Measurements from ENCODE around the gene QSOX2. TPM values are rescaled to one million over a fixed set of nuclear protein-coding genes. Genes with fewer than 3 reads are reported as not detected.

Gene QSOX2
- total RNA-seq, 1 donor: 12.7 TPM

DNA sequence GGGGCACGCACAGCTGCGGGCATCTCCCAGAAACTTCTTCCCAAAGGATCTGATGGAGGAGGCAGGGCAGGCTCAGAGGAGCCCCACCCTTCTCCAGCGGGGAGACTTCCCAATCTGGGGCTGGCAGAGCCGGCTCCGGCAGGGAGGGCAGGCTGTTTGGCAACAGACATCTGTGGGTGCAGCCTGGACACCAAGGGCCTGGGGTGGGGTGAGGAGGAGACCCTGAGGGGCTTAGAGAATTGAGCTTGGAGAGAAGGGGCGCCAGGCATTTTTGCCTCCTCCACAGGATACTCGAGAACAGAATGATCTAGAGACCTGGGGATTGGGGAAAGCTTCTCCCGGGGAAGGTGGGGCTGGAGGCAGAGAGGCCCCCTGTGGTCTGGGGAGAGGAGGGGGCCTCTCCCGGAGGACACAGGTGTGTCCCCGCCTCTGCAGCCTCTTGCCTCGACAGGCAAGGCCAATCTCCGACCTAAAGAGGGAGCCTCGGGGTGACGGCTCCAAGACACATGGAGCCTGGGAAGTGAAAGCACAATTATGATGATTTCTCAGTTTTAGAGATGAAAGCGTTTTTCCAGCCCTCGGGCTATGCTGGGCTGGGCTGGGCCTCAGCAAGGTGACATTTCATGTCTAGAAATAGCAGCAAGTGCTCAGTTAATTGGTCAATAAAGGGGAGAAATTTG, 49.1 kb downstream of the QSOX2 start:
- H3K4me1 ChIP-seq (ENCODE audit: insufficient read depth, low read length): no peaks in the 10 kb centered on the region
- H3K36me3 ChIP-seq (ENCODE audit: insufficient read depth, low read length): no peaks in the 10 kb centered on the region
- no peaks in the 10 kb centered on the region for H3K9me3 ChIP-seq (ENCODE audit: low read depth, low read length)
- H2AFZ ChIP-seq (ENCODE audit: low read length): no peak overlapping the region
- TF ChIP-seq, protein P1, sequence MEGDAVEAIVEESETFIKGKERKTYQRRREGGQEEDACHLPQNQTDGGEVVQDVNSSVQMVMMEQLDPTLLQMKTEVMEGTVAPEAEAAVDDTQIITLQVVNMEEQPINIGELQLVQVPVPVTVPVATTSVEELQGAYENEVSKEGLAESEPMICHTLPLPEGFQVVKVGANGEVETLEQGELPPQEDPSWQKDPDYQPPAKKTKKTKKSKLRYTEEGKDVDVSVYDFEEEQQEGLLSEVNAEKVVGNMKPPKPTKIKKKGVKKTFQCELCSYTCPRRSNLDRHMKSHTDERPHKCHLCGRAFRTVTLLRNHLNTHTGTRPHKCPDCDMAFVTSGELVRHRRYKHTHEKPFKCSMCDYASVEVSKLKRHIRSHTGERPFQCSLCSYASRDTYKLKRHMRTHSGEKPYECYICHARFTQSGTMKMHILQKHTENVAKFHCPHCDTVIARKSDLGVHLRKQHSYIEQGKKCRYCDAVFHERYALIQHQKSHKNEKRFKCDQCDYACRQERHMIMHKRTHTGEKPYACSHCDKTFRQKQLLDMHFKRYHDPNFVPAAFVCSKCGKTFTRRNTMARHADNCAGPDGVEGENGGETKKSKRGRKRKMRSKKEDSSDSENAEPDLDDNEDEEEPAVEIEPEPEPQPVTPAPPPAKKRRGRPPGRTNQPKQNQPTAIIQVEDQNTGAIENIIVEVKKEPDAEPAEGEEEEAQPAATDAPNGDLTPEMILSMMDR (IDR thresholded peaks at IDR 0.05; ENCODE audit: extremely low read depth, low read depth, low read length): no peak
- no peaks in the 10 kb centered on the region for H4K20me1 ChIP-seq (ENCODE audit: insufficient read depth, low read length)
- peaks cover 87% of the 10 kb centered on the region for H3K27me3 ChIP-seq (ENCODE audit: insufficient read depth, low read length)
- no peaks in the 10 kb centered on the region for H3K79me2 ChIP-seq (ENCODE audit: insufficient read depth, low read length)
- no peak for DNase-seq (ENCODE audit: insufficient read length, low spot score, missing footprints)
- no peak overlapping the region for H3K27ac ChIP-seq (ENCODE audit: low read depth, low read length)
- no peak overlapping the region for H3K4me2 ChIP-seq (ENCODE audit: insufficient read depth, low read length)
- H3K4me3 ChIP-seq (ENCODE audit: insufficient read depth, low read length): no peak overlapping the region

DNA sequence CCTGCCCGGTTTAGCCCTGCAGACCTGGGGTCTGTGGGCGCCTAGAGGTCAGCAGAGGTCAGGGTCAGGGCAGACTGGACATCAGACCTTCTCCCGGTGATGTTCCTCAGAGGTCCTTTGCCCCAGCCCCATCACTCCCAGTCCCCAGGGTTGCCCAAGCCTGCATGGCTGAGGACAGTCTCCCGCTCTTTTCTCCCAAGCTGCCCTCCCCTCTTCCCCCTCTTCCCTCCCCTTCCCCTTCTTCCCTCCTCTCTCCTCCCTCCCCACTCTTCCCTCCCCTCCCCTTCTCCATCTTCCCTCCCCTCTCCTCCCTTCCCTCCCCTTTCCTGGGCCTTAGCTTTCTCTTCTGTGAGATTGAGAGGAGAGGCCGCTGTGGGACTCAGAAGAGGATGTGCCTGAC, 51.1 kb downstream of the QSOX2 start:
- no peaks in the 10 kb centered on the region for H3K9me3 ChIP-seq (ENCODE audit: low read depth, low read length)
- H2AFZ ChIP-seq (ENCODE audit: low read length): no peak overlapping the region
- no peaks in the 10 kb centered on the region for H3K79me2 ChIP-seq (ENCODE audit: insufficient read depth, low read length)
- H3K4me3 ChIP-seq (ENCODE audit: insufficient read depth, low read length): no peak overlapping the region
- TF ChIP-seq, protein P1 (IDR thresholded peaks at IDR 0.05; ENCODE audit: extremely low read depth, low read depth, low read length): no peak
- H4K20me1 ChIP-seq (ENCODE audit: insufficient read depth, low read length): no peaks in the 10 kb centered on the region
- H3K36me3 ChIP-seq (ENCODE audit: insufficient read depth, low read length): no peaks in the 10 kb centered on the region
- H3K4me1 ChIP-seq (ENCODE audit: insufficient read depth, low read length): no peaks in the 10 kb centered on the region
- peaks cover 82% of the 10 kb centered on the region for H3K27me3 ChIP-seq (ENCODE audit: insufficient read depth, low read length)
- H3K27ac ChIP-seq (ENCODE audit: low read depth, low read length): no peak overlapping the region
- DNase-seq (ENCODE audit: insufficient read length, low spot score, missing footprints): no peak
- H3K4me2 ChIP-seq (ENCODE audit: insufficient read depth, low read length): no peak overlapping the region

DNA sequence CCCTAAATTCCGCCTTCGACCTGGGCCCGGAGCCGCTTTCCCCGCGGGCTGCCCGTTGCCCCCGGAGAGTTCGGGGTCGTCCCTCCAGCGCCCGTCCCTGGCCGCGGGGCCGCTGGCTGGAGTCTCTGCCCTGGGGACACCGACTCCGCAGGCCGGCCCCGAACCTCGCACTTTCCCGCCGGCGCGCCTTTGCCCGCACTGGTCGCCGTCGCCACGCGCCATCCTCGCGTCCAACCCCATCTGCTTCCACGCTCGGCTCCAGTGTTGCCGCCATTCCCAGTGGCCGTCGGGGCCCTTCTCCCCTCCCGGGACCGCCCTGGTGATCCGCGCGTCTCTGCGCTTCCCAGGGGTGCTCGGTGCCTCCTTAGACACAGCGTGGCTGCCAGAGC, 51.7 kb downstream of the QSOX2 start:
- TF ChIP-seq, protein P1 (IDR thresholded peaks at IDR 0.05; ENCODE audit: extremely low read depth, low read depth, low read length): no peak
- Histone ChIP-seq H3K4me3 (ENCODE audit: insufficient read depth, low read length) (no peak overlapping the region), H3K4me2 (ENCODE audit: insufficient read depth, low read length) (no peak overlapping the region), H3K4me1 (ENCODE audit: insufficient read depth, low read length) (no peaks in the 10 kb centered on the region), H3K79me2 (ENCODE audit: insufficient read depth, low read length) (no peaks in the 10 kb centered on the region), H3K9me3 (ENCODE audit: low read depth, low read length) (no peaks in the 10 kb centered on the region), H3K27ac (ENCODE audit: low read depth, low read length) (no peak overlapping the region), H3K27me3 (ENCODE audit: insufficient read depth, low read length) (peaks cover 84% of the 10 kb centered on the region), H3K36me3 (ENCODE audit: insufficient read depth, low read length) (no peaks in the 10 kb centered on the region), H2AFZ (ENCODE audit: low read length) (no peak overlapping the region), H4K20me1 (ENCODE audit: insufficient read depth, low read length) (no peaks in the 10 kb centered on the region)
- DNase-seq (ENCODE audit: insufficient read length, low spot score, missing footprints): no peak

DNA sequence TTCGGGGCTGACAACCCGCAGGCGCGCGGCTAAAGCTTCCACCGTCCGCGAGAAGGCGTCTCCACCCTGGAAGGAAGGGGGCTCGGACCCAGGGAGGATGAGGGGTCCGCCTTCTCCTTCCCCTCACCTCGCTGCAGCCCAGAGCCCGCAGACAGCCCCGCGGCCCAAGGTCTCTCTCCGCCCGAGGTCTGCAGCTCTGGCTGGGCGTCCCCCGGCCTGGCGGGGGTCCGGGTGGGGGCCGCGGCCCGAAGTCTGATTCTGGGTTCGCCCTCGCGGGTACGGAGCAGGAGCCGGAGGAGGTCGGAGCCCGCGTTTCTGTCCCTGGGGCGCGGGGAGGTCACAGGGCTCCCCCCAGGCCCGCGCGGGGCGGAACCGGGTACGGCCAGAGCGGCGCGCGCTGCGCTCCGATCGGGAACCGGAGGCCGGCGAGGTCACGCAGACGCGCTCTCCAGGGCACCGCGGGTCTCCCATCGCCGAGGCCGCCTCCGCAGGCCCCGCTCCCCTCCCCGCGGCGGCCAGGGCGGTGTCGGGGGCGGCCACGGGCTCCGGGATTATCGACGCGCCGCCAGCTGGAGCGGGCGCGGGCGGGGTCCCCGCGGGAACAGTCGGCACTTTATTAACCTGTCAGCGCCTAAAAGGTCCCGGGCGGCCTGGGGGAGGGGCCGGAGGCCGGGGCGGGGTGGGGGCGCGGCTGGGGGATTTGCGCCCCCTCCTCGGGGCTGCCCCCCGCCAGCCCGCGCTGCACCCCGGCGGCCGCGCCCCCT, 52.3 kb downstream of the QSOX2 start:
- DNase-seq (ENCODE audit: insufficient read length, low spot score, missing footprints): no peak
- Histone ChIP-seq H3K4me2 (ENCODE audit: insufficient read depth, low read length) (no peak overlapping the region), H3K79me2 (ENCODE audit: insufficient read depth, low read length) (no peaks in the 10 kb centered on the region), H3K27me3 (ENCODE audit: insufficient read depth, low read length) (peaks cover 82% of the 10 kb centered on the region), H3K9me3 (ENCODE audit: low read depth, low read length) (no peaks in the 10 kb centered on the region), H3K4me1 (ENCODE audit: insufficient read depth, low read length) (no peaks in the 10 kb centered on the region), H2AFZ (ENCODE audit: low read length) (no peak overlapping the region), H3K4me3 (ENCODE audit: insufficient read depth, low read length) (no peak overlapping the region), H3K36me3 (ENCODE audit: insufficient read depth, low read length) (no peaks in the 10 kb centered on the region), H3K27ac (ENCODE audit: low read depth, low read length) (no peak overlapping the region), H4K20me1 (ENCODE audit: insufficient read depth, low read length) (no peaks in the 10 kb centered on the region)
- TF ChIP-seq, protein P1 (IDR thresholded peaks at IDR 0.05; ENCODE audit: extremely low read depth, low read depth, low read length): no peak
